Ramos (cell line): ENCODE results near the gene S1PR1.

ENCODE experiments used
- in situ Hi-C: fragments of 300-500 bp; cut with MboI; formaldehyde crosslinking; loops from one replicate; pipeline ENCODE4 v1.14.3; 2022; ENCODE audit warnings: low sequenced_read_pairs; ENCODE audit not compliant: unreplicated experiment

The S1PR1 gene

GRCh38 chr1:101278238-101278637, 41.4 kb downstream of the S1PR1 start:
- in situ Hi-C loops = no loop called here

GRCh38 chr1:101278845-101279244, 42.0 kb downstream of the S1PR1 start:
- in situ Hi-C loops = no loop called here

DNA sequence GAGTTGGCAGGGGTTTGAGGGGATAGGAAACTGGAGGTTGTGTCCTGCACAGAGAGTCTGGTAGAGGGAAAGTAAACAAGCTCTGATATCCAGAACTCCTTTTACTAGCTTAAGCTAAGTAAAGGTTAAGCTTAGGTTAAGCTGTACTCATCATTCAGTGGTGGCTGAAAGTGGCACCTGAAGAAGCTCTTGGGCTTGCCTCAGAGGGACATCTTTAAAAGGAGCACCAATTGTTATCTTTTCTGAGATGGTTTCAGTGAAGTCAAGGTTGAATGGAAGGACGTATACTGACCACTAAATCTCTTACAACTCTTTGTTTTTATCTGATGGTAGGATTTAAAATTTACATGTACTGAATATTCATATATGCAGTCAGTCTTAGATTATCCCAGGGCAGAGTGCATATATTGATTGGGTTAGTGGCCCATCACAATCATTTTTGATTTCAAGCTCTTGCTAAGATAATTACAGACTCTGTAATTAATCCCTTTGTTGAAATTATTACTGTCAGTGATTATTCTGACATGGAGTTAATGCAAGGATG, 43.3 kb downstream of the S1PR1 start:
- in situ Hi-C loops = loop anchor here (5.0 kb wide), 1 partner anchor 353 kb away; no protein-coding TSS in a partner anchor

DNA sequence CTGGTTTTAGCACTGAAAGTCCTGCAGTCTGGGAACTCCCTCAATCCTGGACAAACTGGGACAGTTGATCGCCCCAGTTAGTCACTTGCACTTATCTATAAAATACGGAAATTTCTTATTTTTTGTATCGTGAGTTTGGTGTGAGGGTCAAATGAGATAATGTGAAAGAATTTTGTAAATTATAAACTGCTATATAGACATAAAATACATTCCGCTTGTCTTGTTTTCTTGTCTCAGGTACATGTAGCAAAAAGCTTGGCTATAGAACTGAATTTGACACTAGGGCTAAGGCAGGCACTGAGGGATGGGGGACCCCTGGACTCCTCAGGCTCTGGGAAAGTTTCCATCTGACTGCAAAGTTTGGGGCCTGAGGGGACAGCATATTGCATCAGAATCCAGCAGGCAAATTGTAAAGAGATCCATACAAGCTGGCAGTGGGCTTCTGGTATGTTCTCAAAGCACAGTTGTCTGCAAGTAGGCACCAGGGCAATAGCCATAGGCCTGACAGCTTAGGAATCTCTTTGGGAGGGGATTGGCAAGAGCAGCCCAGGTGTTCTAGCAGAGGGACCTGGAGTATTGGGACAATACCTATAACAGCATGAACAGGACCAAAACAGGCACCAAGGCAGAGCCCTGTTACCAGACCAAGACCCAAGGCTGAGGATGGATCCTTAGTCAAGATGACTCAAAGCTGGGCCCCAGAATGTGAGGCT, 44.3 kb downstream of the S1PR1 start:
- in situ Hi-C loops = loop anchor here (5.0 kb wide), 1 partner anchor 354 kb away; no protein-coding TSS in a partner anchor

- in situ Hi-C loops = loop anchor here (5.0 kb wide), 1 partner anchor 354 kb away; no protein-coding TSS in a partner anchor
These were observed 44.9 kb downstream of the S1PR1 start for GRCh38 chr1:101281751-101282150.

- in situ Hi-C loops = loop anchor here (5.0 kb wide), 1 partner anchor 355 kb away; no protein-coding TSS in a partner anchor
These were observed 45.7 kb downstream of the S1PR1 start for GRCh38 chr1:101282314-101283038.

DNA sequence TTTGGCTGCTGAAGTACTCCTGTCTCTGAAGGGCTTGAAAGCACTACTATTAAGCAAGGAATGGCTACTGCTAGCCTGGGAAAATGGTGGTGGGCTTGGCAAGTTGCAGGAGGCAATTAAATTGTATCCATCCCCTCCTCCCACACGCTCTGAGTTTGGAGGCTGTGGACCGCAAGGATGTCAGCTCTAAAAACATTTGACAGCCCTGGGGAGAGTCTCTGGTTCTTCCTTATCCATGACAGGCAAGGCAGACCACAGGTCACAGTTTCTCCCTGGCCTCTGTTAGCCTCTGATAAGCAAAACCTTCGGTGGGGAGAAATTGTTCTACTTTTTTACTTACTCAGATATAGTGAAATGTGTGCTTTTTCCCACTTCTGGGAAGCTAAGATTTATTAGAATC, 46.6 kb downstream of the S1PR1 start:
- in situ Hi-C loops = loop anchor here (5.0 kb wide), 1 partner anchor 356 kb away; no protein-coding TSS in a partner anchor

- in situ Hi-C loops = loop anchor here (5.0 kb wide), 1 partner anchor 357 kb away; no protein-coding TSS in a partner anchor
These were observed 47.2 kb downstream of the S1PR1 start for GRCh38 chr1:101284021-101284420.

- in situ Hi-C loops = loop anchor here (5.0 kb wide), 1 partner anchor 357 kb away; no protein-coding TSS in a partner anchor
These were observed 47.9 kb downstream of the S1PR1 start for GRCh38 chr1:101284622-101285218.

- in situ Hi-C loops = no loop called here
These were observed 49.2 kb downstream of the S1PR1 start for GRCh38 chr1:101285922-101286570.

DNA sequence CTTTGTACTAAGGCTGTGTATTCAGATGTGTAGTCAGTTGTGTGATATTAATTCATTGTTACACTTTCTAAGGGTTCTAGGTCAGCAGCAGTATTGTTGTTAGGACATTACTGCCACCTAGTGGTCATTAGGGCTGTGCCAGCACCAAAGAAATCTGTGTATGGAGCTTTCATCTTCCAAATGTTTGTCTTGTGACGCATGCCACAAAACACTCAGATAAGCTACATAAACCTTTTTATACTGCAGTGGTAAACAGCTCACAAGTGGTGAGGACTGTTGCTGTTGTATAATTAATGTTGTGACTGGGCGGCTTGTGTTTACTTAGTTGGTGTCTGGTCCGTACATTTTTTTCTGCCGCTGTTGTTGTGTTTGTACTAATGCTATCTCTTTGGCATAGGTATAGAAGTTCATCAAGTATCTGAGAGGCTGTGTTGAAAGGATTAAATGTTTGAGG, 51.7 kb downstream of the S1PR1 start:
- in situ Hi-C loops = no loop called here

GRCh38 chr1:101290119-101290921, 53.5 kb downstream of the S1PR1 start:
- in situ Hi-C loops = no loop called here
